ENCODE results near the gene ABHD4. TPM values are rescaled to one million over a fixed set of nuclear protein-coding genes. Genes with fewer than 3 reads are reported as not detected.
A peak's percentile ranks its signal among the peaks of the same experiment; 100 is the strongest.

Gene ABHD4
- total RNA-seq, 2 experiments from 2014 or later, result 5.6 to 15.6 TPM

- TF ChIP-seq EZH2phosphoT487 (IDR thresholded peaks at IDR 0.05; ENCODE audit: borderline replicate concordance, low read depth, low read length) (no peak), CTCF (conservative IDR thresholded peaks at IDR 0.05; ENCODE audit: low read length) (no peak)
- H3K9me2 ChIP-seq (ENCODE audit: insufficient read depth, low read length), result no peaks in the 10 kb centered on the region
- intact Hi-C loops (cut with micrococcal nuclease; ENCODE audit: unreplicated experiment), result no loop called here
- H3K9me3 ChIP-seq (ENCODE audit: low read length), result no peaks in the 10 kb centered on the region
- H3K4me3 ChIP-seq (ENCODE audit: low read depth, low read length, poor library complexity, severe bottlenecking), result no peak overlapping the region
- H3K36me3 ChIP-seq (ENCODE audit: insufficient read depth, low read length), result peaks cover 60% of the 10 kb centered on the region
- H3K27ac ChIP-seq (ENCODE audit: low read depth, low read length, poor library complexity, severe bottlenecking), result peak overlapping the region; percentile 83
- H3K79me2 ChIP-seq (ENCODE audit: insufficient read depth, low read depth, low read length), result peaks cover 53% of the 10 kb centered on the region; the same call in 1 of the 2 replicates
- POLR2A ChIA-PET, result interaction anchor here (0.5 to 2.7 kb wide), 17 partner anchors 8 to 182 kb away, joined by 3 to 13 read pairs (median 3); no protein-coding TSS in a partner anchor
- no peak overlapping the region; the same call in 1 of the 2 replicates for H2AFZ ChIP-seq (ENCODE audit: low read length)
- peak overlapping the region; percentile 40 for H3K4me2 ChIP-seq (ENCODE audit: low read length)
- H3K4me1 ChIP-seq (ENCODE audit: insufficient read depth, low read length, poor library complexity, severe bottlenecking), result peaks cover 91% of the 10 kb centered on the region
- H4K20me1 ChIP-seq (ENCODE audit: insufficient read depth, low read length), result no peaks in the 10 kb centered on the region
- BruUV-seq (replicated peaks), result no TSS peak
- CTCF ChIA-PET (ENCODE audit: unreplicated experiment), result interaction anchor here (0.7 to 3.1 kb wide), 2 partner anchors 10 to 95 kb away, joined by 4 to 18 read pairs; no protein-coding TSS in a partner anchor
- DNase-seq (ENCODE audit: low spot score), result no peak
Observed at GRCh38 chr14:22566845-22567244, 31.3 kb upstream of the ABHD4 start.

- Histone ChIP-seq H2AFZ (ENCODE audit: low read length) (no peak overlapping the region; the same call in 1 of the 2 replicates), H3K9me3 (ENCODE audit: low read length) (no peaks in the 10 kb centered on the region), H3K79me2 (ENCODE audit: insufficient read depth, low read depth, low read length) (peaks cover 53% of the 10 kb centered on the region; the same call in 1 of the 2 replicates), H3K4me3 (ENCODE audit: low read depth, low read length, poor library complexity, severe bottlenecking) (no peak overlapping the region), H3K36me3 (ENCODE audit: insufficient read depth, low read length) (peaks cover 66% of the 10 kb centered on the region), H4K20me1 (ENCODE audit: insufficient read depth, low read length) (no peaks in the 10 kb centered on the region), H3K9me2 (ENCODE audit: insufficient read depth, low read length) (no peaks in the 10 kb centered on the region), H3K4me1 (ENCODE audit: insufficient read depth, low read length, poor library complexity, severe bottlenecking) (peaks cover 85% of the 10 kb centered on the region), H3K4me2 (ENCODE audit: low read length) (peak overlapping the region; percentile 40), H3K27ac (ENCODE audit: low read depth, low read length, poor library complexity, severe bottlenecking) (peak overlapping the region; percentile 83)
- ChIA-PET POLR2A (interaction anchor here (0.5 to 2.7 kb wide), 16 partner anchors 9 to 199 kb away, joined by 3 to 13 read pairs (median 3); partner anchors contain the start of gene OXA1L), CTCF (ENCODE audit: unreplicated experiment) (interaction anchor here (0.7 to 3.1 kb wide), 2 partner anchors 11 to 96 kb away, joined by 4 to 18 read pairs; no protein-coding TSS in a partner anchor)
- no peak for DNase-seq (ENCODE audit: low spot score)
- no TSS peak for BruUV-seq (replicated peaks)
- intact Hi-C loops (cut with micrococcal nuclease; ENCODE audit: unreplicated experiment), result no loop called here
- TF ChIP-seq EZH2phosphoT487 (IDR thresholded peaks at IDR 0.05; ENCODE audit: borderline replicate concordance, low read depth, low read length) (no peak), CTCF (conservative IDR thresholded peaks at IDR 0.05; ENCODE audit: low read length) (no peak)
Observed at GRCh38 chr14:22567437-22567836, 30.7 kb upstream of the ABHD4 start.

GRCh38 chr14:22569106-22569736, 28.9 kb upstream of the ABHD4 start:
- Histone ChIP-seq H3K4me2 (ENCODE audit: low read length) (peak overlapping the region; percentile 76), H3K27ac (ENCODE audit: low read depth, low read length, poor library complexity, severe bottlenecking) (peak overlapping the region; percentile 83), H3K4me1 (ENCODE audit: insufficient read depth, low read length, poor library complexity, severe bottlenecking) (peaks cover 67% of the 10 kb centered on the region), H4K20me1 (ENCODE audit: insufficient read depth, low read length) (no peaks in the 10 kb centered on the region), H3K4me3 (ENCODE audit: low read depth, low read length, poor library complexity, severe bottlenecking) (peak overlapping the region; percentile 65), H3K79me2 (ENCODE audit: insufficient read depth, low read depth, low read length) (peaks cover 53% of the 10 kb centered on the region; the same call in 1 of the 2 replicates), H2AFZ (ENCODE audit: low read length) (no peak overlapping the region), H3K36me3 (ENCODE audit: insufficient read depth, low read length) (peaks cover 74% of the 10 kb centered on the region), H3K9me2 (ENCODE audit: insufficient read depth, low read length) (no peaks in the 10 kb centered on the region), H3K9me3 (ENCODE audit: low read length) (no peaks in the 10 kb centered on the region)
- no TSS peak for BruUV-seq (replicated peaks)
- TF ChIP-seq CTCF (conservative IDR thresholded peaks at IDR 0.05; ENCODE audit: low read length) (no peak), EZH2phosphoT487 (IDR thresholded peaks at IDR 0.05; ENCODE audit: borderline replicate concordance, low read depth, low read length) (no peak)
- CTCF ChIA-PET (ENCODE audit: unreplicated experiment), result interaction anchor here (0.6 to 1.7 kb wide), 9 partner anchors 8 to 285 kb away, joined by 3 to 18 read pairs (median 4); no protein-coding TSS in a partner anchor
- POLR2A ChIA-PET, result interaction anchor here (0.7 to 2.9 kb wide), 19 partner anchors 8 to 294 kb away, joined by 3 to 21 read pairs (median 5); partner anchors contain the start of gene DAD1
- intact Hi-C loops (cut with micrococcal nuclease; ENCODE audit: unreplicated experiment), result no loop called here
- DNase-seq (ENCODE audit: low spot score), result no peak
